Stimulated activated CD4-positive, alpha-beta T cell treated with anti-CD3 and anti-CD28 coated beads, Interleukin-1b, Interleukin-23, amount 100 ng/mL, for 48 hours (primary cell): ENCODE measurements around the gene BTG1.
"Not testable (repeated sequence)": the region's sequence is repeated elsewhere in the genome, so short reads cannot be mapped to it uniquely, and the experiment has no call there.

Experiments used
- DNase-seq: peaks from one replicate; pipeline ENCODE4 v3.0.0-alpha.2; 2020

Gene BTG1

GRCh38 chr12:92094751-92095161, 50.9 kb downstream of the BTG1 start:
- DNase-seq: no peak

GRCh38 chr12:92094301-92094700, 51.3 kb downstream of the BTG1 start:
- not testable (repeated sequence) for DNase-seq
